Measurements from ENCODE around the gene DHRS2. TPM values are rescaled to one million over a fixed set of nuclear protein-coding genes. Genes with fewer than 3 reads are reported as not detected.

Gene DHRS2
- total and polyA plus RNA-seq, 2 of the 13 experiments (the other 11 are each of a cell fraction or from before 2014, with no cell fraction given): 1,621 to 3,021 TPM

DNA sequence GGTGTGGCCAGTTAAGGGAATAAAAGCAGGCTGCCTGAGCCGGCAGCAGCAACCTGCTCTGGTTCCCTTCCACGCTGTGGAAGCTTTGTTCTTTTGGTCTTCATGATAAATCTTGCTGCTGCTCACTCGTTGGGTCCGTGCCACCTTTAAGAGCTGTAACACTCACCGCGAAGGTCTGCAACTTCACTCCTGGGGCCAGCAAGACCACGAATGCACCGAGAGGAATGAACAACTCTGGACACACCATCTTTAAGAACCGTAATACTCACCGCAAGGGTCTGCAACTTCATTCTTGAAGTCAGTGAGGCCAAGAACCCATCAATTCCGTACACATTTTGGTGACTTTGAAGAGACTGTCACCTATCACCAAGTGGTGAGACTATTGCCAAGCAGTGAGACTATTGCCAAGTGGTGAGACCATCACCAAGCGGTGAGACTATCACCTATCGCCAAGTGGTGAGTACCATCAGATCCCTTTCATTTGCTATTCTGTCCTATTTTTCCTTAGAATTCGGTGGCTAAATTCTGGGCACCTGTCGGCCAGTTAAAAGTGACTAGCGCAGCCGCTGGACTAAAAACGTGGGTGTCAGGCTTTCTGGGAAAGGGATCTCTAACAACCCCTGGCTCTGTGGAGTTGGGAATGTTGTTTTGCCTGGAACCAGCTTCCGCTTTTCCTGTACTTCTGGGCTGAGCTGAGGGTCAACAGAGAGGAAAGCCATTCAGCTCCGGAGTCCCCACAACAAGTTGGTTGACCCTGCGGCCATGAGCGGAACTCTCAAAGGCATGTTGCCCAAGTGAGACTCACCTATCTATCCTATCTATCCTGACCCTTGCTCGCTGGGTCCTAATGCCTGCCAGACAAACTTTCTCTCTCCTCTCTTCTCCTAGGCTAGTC is at the start of gene DHRS2 (continued):
- TF ChIP-seq, protein P1, sequence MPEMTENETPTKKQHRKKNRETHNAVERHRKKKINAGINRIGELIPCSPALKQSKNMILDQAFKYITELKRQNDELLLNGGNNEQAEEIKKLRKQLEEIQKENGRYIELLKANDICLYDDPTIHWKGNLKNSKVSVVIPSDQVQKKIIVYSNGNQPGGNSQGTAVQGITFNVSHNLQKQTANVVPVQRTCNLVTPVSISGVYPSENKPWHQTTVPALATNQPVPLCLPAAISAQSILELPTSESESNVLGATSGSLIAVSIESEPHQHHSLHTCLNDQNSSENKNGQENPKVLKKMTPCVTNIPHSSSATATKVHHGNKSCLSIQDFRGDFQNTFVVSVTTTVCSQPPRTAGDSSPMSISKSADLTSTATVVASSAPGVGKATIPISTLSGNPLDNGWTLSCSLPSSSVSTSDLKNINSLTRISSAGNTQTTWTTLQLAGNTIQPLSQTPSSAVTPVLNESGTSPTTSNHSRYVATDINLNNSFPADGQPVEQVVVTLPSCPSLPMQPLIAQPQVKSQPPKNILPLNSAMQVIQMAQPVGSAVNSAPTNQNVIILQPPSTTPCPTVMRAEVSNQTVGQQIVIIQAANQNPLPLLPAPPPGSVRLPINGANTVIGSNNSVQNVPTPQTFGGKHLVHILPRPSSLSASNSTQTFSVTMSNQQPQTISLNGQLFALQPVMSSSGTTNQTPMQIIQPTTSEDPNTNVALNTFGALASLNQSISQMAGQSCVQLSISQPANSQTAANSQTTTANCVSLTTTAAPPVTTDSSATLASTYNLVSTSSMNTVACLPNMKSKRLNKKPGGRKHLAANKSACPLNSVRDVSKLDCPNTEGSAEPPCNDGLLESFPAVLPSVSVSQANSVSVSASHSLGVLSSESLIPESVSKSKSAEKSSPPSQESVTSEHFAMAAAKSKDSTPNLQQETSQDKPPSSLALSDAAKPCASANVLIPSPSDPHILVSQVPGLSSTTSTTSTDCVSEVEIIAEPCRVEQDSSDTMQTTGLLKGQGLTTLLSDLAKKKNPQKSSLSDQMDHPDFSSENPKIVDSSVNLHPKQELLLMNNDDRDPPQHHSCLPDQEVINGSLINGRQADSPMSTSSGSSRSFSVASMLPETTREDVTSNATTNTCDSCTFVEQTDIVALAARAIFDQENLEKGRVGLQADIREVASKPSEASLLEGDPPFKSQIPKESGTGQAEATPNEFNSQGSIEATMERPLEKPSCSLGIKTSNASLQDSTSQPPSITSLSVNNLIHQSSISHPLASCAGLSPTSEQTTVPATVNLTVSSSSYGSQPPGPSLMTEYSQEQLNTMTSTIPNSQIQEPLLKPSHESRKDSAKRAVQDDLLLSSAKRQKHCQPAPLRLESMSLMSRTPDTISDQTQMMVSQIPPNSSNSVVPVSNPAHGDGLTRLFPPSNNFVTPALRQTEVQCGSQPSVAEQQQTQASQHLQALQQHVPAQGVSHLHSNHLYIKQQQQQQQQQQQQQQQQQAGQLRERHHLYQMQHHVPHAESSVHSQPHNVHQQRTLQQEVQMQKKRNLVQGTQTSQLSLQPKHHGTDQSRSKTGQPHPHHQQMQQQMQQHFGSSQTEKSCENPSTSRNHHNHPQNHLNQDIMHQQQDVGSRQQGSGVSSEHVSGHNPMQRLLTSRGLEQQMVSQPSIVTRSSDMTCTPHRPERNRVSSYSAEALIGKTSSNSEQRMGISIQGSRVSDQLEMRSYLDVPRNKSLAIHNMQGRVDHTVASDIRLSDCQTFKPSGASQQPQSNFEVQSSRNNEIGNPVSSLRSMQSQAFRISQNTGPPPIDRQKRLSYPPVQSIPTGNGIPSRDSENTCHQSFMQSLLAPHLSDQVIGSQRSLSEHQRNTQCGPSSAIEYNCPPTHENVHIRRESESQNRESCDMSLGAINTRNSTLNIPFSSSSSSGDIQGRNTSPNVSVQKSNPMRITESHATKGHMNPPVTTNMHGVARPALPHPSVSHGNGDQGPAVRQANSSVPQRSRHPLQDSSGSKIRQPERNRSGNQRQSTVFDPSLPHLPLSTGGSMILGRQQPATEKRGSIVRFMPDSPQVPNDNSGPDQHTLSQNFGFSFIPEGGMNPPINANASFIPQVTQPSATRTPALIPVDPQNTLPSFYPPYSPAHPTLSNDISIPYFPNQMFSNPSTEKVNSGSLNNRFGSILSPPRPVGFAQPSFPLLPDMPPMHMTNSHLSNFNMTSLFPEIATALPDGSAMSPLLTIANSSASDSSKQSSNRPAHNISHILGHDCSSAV (CRISPR knock-in tag; IDR thresholded peaks at IDR 0.05; ENCODE audit: borderline replicate concordance): peak; percentile 94; the same call in 1 of the 2 replicates
- TF ChIP-seq ISL2 (CRISPR knock-in tag; IDR thresholded peaks at IDR 0.05) (no peak), ZNF562 (CRISPR knock-in tag; IDR thresholded peaks at IDR 0.05; ENCODE audit: borderline replicate concordance) (no peak), CEBPB (IDR thresholded peaks at IDR 0.05; ENCODE audit: borderline replicate concordance, low read depth, low read length) (no peak; the same call in 1 of the 2 replicates), KDM5A (IDR thresholded peaks at IDR 0.05; ENCODE audit: borderline replicate concordance, low read length) (peak; percentile 59; the same call in 1 of the 2 replicates), CHD2 (IDR thresholded peaks at IDR 0.05; ENCODE audit: low read depth, low read length) (peak; percentile 67; the same call in 1 of the 2 replicates), ZNF552 (CRISPR knock-in tag; IDR thresholded peaks at IDR 0.05; ENCODE audit: borderline replicate concordance) (peak; percentile 98), ATAD3A (CRISPR knock-in tag; IDR thresholded peaks at IDR 0.05) (peak; percentile 97), BRD4 (CRISPR knock-in tag; IDR thresholded peaks at IDR 0.05) (no peak), TARDBP (CRISPR knock-in tag; IDR thresholded peaks at IDR 0.05) (peak; percentile 96), NR2F1 (CRISPR knock-in tag; IDR thresholded peaks at IDR 0.05) (peak in 1 of 2 experiments; percentile 73; a peak in 2 of 4 replicates), ARID2 (CRISPR knock-in tag; IDR thresholded peaks at IDR 0.05; ENCODE audit: borderline replicate concordance) (peak; percentile 94), GMEB1 (CRISPR knock-in tag; IDR thresholded peaks at IDR 0.05; ENCODE audit: borderline replicate concordance) (peak; percentile 70; the same call in 1 of the 2 replicates)
- TF ChIP-seq, protein P2, sequence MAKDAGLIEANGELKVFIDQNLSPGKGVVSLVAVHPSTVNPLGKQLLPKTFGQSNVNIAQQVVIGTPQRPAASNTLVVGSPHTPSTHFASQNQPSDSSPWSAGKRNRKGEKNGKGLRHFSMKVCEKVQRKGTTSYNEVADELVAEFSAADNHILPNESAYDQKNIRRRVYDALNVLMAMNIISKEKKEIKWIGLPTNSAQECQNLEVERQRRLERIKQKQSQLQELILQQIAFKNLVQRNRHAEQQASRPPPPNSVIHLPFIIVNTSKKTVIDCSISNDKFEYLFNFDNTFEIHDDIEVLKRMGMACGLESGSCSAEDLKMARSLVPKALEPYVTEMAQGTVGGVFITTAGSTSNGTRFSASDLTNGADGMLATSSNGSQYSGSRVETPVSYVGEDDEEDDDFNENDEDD (CRISPR knock-in tag; IDR thresholded peaks at IDR 0.05; ENCODE audit: borderline replicate concordance): peak; percentile 72; the same call in 1 of the 2 replicates
- TF ChIP-seq, protein P3, sequence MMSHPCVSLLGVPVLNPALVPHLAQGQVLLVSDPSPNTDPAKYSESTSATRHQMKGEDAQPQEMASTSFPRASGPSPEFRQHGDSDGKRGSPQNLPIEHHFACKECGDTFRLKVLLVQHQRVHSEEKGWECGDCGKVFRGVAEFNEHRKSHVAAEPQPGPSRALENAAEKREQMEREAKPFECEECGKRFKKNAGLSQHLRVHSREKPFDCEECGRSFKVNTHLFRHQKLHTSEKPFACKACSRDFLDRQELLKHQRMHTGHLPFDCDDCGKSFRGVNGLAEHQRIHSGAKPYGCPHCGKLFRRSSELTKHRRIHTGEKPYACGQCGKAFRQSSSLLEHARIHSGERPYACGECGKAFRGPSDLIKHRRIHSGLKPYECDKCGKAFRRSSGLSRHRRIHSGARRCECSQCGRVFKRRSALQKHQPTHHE (CRISPR knock-in tag; IDR thresholded peaks at IDR 0.05; ENCODE audit: borderline replicate concordance): no peak

Data from HepG2 (cell line).